Body of pancreas (tissue), 4 donors: Measurements from ENCODE around the gene CRTC2. TPM values are rescaled to one million over a fixed set of nuclear protein-coding genes. Genes with fewer than 3 reads are reported as not detected.
"Not testable (repeated sequence)": the region's sequence is repeated elsewhere in the genome, so short reads cannot be mapped to it uniquely, and the experiment has no call there.

Experiments used
- ATAC-seq: fragments of 150-250 bp; one replicate; pipeline ENCODE4 v1.9.1; 2016
- DNase-seq, 4 donors: peaks; one replicate each; pipeline ENCODE4 v3.0.0-alpha.2; 2019
- H3K27ac ChIP-seq, 4 donors: fragments of 200-600 bp; sonication (generic); 1 replicate in 3 of 4; 2 replicates in 1 of 4; pipeline versions ENCODE4 v1.5.1 to v1.6.1; 2016 to 2019; ENCODE audit warnings: mild to moderate bottlenecking in 1 of 4, mixed read lengths in 1 of 4, moderate library complexity in 1 of 4
- H3K27me3 ChIP-seq, 2 donors: fragments of 200-600 bp; sonication (generic); one replicate each; pipeline ENCODE4 v1.6.0; 2016; ENCODE audit warnings: mild to moderate bottlenecking in 1 of 2
- H3K36me3 ChIP-seq, 2 donors: fragments of 200-600 bp; sonication (generic); replicated peaks in 1 of 2; 2 replicates each; pipeline ENCODE4 v1.5.1; 2016; ENCODE audit warnings: low read depth in 2 of 2; ENCODE audit not compliant: insufficient read depth in 1 of 2
- H3K4me1 ChIP-seq: fragments of 200-600 bp; sonication (generic); one replicate; pipeline ENCODE4 v1.6.0; 2016
- H3K4me3 ChIP-seq, 2 donors: fragments of 200-600 bp; sonication (generic); 1 replicate in 1 of 2; 2 replicates in 1 of 2; pipeline ENCODE4 v1.5.1; 2016 to 2019
- H3K9me3 ChIP-seq, 3 donors: fragments of 200-600 bp; sonication (generic); 1 replicate in 2 of 3; 2 replicates in 1 of 3; pipeline ENCODE4 v1.5.1; 2016
- CTCF ChIP-seq, 7 experiments: fragments of 450-650 bp in 4 of 7; fragments of 200-600 bp in 3 of 7; sonication (generic) in 3 of 7; IDR thresholded peaks; one replicate each; pipeline ENCODE4 v1.5.1; 2016 to 2019; ENCODE audit warnings: antibody characterized with exemption in 7 of 7
- POLR2A ChIP-seq, 3 donors: fragments of 450-650 bp; IDR thresholded peaks; one replicate each; pipeline ENCODE4 v1.6.1; 2016; ENCODE audit warnings: antibody characterized with exemption in 3 of 3, mild to moderate bottlenecking in 2 of 3
- WGBS, 2 donors: methylation state at CpG; one replicate each; pipeline ENCODE4 v1.1.5; 2017; 5-methylcytosine and 5-hydroxymethylcytosine counted together
- intact Hi-C: fragments of 100-400 bp; cut with DNase I; formaldehyde crosslinking; loops from one replicate; pipeline ENCODE4 v1.15.1; 2023
- total RNA-seq, 2 donors: library from RNA; depleted of rRNA; stranded (reverse); fragments of >200 nt; gene quantifications; one replicate each; pipeline ENCODE4 v1.1.0, GENCODE V29; 2016

Gene CRTC2
- total RNA-seq, 2 donors from 2014 or later: 15.2 to 15.8 TPM

GRCh38 chr1:153987621-153988020 lies 29.2 kb upstream of the CRTC2 start:
- no peak for ATAC-seq
- no peak for TF ChIP-seq CTCF (IDR thresholded peaks at IDR 0.05)
- no peak for TF ChIP-seq POLR2A (IDR thresholded peaks at IDR 0.05)
- no peaks in the 10 kb centered on the region for H3K36me3 ChIP-seq
- no peak overlapping the region for H3K4me3 ChIP-seq
- H3K4me1 ChIP-seq: peaks cover 44% of the 10 kb centered on the region
- WGBS, 2 donors: 75 to 80% methylated on average over 6 to 8 of the region's 8 CpGs
- H3K9me3 ChIP-seq: no peaks in the 10 kb centered on the region
- DNase-seq: no peak
- intact Hi-C loops: no loop called here
- H3K27me3 ChIP-seq: no peaks in the 10 kb centered on the region
- peak overlapping the region in 1 of 4 donors; percentile 93 for H3K27ac ChIP-seq

GRCh38 chr1:153985941-153986761 lies 27.7 kb upstream of the CRTC2 start, which contains the start of gene RAB13:
RAB13 (minus strand) TSS chr1:153986339; CDS start chr1:153986236, 103 bp downstream.
- H3K4me1 ChIP-seq: peaks cover 30% of the 10 kb centered on the region
- ATAC-seq: peak; percentile 84
- H3K27me3 ChIP-seq: no peaks in the 10 kb centered on the region
- H3K27ac ChIP-seq: peak within 1 kb of the TSS; percentile 67 to 93 (median 74)
- intact Hi-C loops: no loop called here
- H3K9me3 ChIP-seq: no peaks in the 10 kb centered on the region
- H3K4me3 ChIP-seq: peak within 1 kb of the TSS; percentile 24 to 36
- H3K36me3 ChIP-seq: no peaks in the 10 kb centered on the region
- WGBS, 2 donors: 0% methylated on average over 15 to 32 of the region's 32 CpGs
- DNase-seq: peak; percentile 86 to 91 (median 90)
- peak in 2 of 3 donors; percentile 59 to 61 for TF ChIP-seq POLR2A (IDR thresholded peaks at IDR 0.05)
- no peak for TF ChIP-seq CTCF (IDR thresholded peaks at IDR 0.05)

GRCh38 chr1:153985341-153985912 lies 27.0 kb upstream of the CRTC2 start:
- no peaks in the 10 kb centered on the region for H3K27me3 ChIP-seq
- H3K36me3 ChIP-seq: no peaks in the 10 kb centered on the region
- 8 to 12% methylated on average over 7 of the region's 7 CpGs for WGBS, 2 donors
- H3K4me3 ChIP-seq: peak overlapping the region; percentile 24 to 36
- TF ChIP-seq POLR2A (IDR thresholded peaks at IDR 0.05): no peak
- ATAC-seq: no peak
- H3K9me3 ChIP-seq: no peaks in the 10 kb centered on the region
- DNase-seq: peak in 2 of 4 donors; percentile 31 to 45
- intact Hi-C loops: no loop called here
- peak overlapping the region in 3 of 4 donors; percentile 67 to 93 (median 79) for H3K27ac ChIP-seq
- peaks cover 30% of the 10 kb centered on the region for H3K4me1 ChIP-seq

GRCh38 chr1:153984123-153984894 lies 25.9 kb upstream of the CRTC2 start:
- H3K4me1 ChIP-seq: peaks cover 25% of the 10 kb centered on the region
- H3K4me3 ChIP-seq: no peak overlapping the region
- DNase-seq: no peak
- no peaks in the 10 kb centered on the region for H3K27me3 ChIP-seq
- no peaks in the 10 kb centered on the region for H3K36me3 ChIP-seq
- intact Hi-C loops: loop anchor here (5.0 kb wide), 1 partner anchor 192 kb away; no protein-coding TSS in a partner anchor
- no peak for TF ChIP-seq POLR2A (IDR thresholded peaks at IDR 0.05)
- no peak for TF ChIP-seq CTCF (IDR thresholded peaks at IDR 0.05)
- 67 to 76% methylated on average over 6 of the region's 6 CpGs for WGBS, 2 donors
- peak overlapping the region in 2 of 4 donors; percentile 67 to 93 for H3K27ac ChIP-seq
- no peaks in the 10 kb centered on the region for H3K9me3 ChIP-seq
- ATAC-seq: no peak

DNA sequence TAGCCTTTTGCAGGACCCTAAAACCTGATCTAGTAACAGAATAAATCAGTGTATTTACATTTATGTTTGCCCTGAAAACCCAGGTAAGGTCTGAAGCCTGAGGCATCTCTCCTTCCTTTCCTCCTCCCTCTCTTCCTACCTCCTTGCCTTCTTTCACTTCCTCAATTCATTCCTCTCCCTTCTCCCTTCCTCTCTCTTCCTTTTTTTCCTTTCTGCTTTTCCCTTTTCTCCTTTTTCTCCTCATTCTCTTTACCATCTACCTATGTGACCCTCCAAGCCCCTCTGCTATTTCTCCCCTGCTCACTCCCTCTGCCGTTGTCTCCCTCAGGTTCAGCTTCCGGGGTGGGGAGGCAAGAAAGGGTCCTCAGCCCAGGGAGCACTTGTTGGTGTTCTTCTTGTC lies 23.3 kb upstream of the CRTC2 start:
- H3K9me3 ChIP-seq, H3K27me3 ChIP-seq, H3K36me3 ChIP-seq, DNase-seq, ATAC-seq, H3K27ac ChIP-seq, H3K4me3 ChIP-seq: not testable (repeated sequence)
- 94 to 97% methylated on average over 2 of the region's 2 CpGs for WGBS, 2 donors
- peaks cover 30% of the 10 kb centered on the region for H3K4me1 ChIP-seq
- intact Hi-C loops: loop anchor here (5.0 kb wide), 1 partner anchor 189 kb away; no protein-coding TSS in a partner anchor

DNA sequence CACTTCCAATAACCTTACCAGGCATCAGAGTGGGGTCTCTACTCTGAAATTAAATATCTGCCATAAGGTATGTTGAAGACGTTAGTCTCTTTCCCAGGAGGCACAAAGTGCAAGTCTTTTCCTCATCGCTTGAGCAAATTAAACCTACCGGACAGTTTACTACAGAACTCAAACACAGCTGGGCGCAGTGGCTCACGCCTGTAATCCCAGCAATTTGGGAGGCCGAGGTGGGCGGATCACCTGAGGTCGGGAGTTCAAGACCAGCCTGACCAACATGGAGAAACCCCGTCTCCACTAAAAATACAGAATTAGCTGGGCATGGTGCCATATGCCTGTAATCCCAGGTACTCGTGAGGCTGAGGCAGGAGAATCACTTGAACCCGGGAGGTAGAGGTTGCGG lies 20.7 kb upstream of the CRTC2 start:
- intact Hi-C loops, ATAC-seq, H3K4me3 ChIP-seq, H3K27me3 ChIP-seq, H3K36me3 ChIP-seq, H3K9me3 ChIP-seq, H3K27ac ChIP-seq, DNase-seq: not testable (repeated sequence)
- H3K4me1 ChIP-seq: peaks cover 24% of the 10 kb centered on the region
- 88 to 90% methylated on average over 12 of the region's 12 CpGs for WGBS, 2 donors
